Cerebellar cortex (tissue), 1 donor: ENCODE results near the gene ELF5.

ENCODE experiments used
- DNase-seq: peaks from one replicate; pipeline ENCODE4 v3.0.0-alpha.2; 2015; ENCODE audit warnings: low spot score

Gene ELF5

DNA sequence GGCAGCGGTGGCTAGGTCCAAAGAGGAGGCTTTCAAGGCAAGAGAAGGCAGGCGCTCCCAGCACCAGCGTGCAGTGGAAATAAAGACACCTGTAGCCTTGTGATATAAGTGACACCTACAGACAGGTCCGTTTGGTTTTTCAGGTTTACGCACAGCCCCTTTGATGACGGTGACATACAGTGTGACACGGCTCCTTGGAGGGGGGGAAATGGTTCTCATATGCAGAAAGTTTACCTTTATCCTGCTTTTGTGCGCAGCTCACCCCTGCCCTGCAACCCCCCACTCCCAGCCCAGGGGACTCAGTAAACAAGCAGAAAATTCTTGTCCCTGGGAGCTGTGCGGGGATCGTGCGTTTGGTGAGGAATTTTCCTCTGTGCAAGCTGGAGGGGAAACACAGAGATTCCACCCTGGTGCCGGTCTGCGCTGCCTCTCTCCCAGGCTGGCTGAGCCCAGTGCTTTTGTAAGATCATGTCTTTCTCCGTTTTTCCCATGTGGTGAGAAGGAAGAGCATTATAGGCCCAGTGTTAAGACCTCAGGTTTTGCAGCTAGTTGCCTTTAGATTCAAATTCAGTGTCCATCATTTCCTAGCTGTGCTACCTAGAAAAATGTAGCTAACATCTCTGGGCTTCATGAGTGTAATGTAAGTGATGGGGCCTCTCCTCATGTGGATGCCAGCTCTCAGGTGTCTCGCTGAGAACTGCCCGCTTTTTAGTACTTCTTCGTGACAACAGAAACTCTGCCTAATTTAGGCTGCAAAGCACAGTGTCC lies at the start of gene ELF5:
TSS of gene ELF5 (minus strand) at position 113 of the 768 bp plus-strand sequence. CDS start 8,045 bp downstream, outside the sequence.
- no peak for DNase-seq

DNA sequence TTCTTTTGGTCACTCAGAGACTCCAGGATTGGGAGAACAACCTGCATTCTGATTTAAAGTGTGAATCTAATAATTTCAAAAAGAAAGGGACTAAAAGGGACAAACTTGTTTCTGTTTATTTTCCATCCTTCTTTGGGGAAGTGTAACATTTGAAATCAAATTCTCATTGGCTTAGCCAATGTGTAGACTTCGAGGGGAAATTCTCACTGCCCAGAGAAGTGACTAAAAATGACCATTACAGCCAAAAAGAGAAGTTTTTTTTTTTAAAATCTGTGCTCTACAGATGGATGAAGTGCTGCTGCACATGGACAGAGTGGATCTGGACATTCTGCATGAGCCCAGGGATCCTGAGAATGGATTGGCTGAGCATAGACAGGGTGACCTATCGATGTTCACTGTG lies 49.4 kb upstream of the ELF5 start:
- DNase-seq = no peak

DNA sequence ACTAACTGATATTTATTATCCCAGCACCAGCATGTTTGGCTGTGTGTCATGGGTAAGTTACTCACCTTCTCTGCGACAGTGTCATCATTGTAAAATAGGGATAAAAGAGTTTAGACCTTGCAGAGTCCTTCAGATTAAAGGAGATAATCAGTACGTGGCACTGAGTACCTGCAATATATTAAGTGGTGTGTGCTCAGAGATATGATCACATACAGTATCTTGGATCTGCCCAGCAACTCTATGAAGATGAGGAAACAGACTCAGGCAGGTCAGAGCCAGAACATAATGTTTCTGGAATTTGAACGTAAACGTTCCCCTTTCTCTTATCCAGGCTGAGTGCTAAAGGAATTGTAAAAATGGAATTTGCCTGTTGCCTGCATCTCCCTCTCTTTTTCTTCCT lies 46.9 kb upstream of the ELF5 start:
- DNase-seq = no peak

DNA sequence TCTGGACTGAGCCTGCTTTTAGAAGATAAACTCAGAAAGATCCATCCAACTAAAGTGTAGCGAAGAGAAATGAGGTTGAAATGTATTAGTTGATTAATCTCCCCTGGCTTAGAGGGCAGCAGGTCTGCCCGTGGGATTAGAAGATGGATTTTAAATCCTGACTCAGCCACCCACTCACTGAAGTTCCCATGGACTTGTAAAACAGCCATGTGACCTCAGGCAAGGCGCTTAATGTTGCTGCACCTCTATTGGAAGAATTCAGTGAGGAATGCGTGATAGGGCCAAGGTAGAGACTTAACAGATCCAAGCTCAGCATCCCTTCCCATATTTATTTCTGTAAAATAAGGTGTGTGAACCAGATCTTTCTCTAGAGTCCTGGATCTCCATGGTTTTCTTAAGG lies 45.1 kb upstream of the ELF5 start:
- no peak for DNase-seq

DNA sequence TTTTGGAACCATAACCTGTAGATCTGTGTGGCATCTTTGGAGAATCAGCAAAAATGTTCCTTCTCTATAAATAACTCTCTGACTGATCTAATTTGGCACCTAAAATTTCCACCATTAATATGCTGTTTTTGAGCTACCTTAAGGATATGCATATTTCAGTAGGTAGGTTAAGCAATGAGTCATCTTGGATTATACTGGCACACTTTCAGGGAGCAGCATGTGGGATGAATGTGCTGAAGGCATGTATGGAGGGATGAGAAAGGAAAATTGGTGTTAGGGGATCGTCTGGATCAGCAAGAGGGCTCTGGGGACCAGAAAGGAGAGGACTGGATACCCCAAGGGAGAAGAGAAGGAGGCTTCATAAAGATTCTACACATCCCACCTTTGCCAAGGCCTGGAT lies 44.6 kb upstream of the ELF5 start:
- DNase-seq = no peak

DNA sequence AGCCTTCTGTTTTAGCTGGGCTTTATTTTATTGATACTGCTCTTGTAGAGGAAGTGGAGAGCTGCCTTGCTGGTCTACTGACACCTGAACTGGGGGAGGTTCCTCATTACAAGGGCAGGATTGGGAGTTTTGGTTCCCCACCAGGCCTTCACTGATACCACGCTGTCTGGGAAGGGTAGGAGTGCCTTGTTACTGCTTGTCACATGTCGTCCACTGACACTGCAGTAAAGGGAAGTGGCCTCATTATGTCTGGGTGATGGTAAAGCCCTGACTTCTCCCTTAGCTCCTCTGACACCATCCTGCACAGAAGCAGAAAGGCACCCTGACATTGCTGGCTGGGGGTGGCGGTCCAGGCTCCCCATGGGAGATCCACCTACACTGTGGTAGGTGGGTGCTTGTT lies 38.7 kb upstream of the ELF5 start:
- DNase-seq = no peak

DNA sequence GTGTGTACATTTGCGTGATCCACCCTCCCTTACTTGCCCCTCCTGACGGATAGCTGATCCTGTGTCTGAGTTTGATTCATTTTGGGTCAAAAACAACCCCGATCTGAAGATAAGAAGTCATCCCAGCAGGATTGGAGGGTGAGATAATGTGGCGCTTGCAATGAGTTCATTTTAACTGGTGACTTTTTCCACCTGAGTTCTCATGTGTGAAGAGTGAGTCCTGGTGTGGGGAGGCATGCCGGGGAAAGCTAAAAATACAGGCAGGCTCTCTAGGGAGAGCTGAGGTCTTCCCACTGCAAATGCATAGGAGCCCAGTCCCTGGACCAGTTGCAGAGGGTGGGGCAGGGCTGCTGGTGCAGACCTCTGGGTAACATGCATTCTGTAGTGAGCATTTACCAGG lies 35.7 kb upstream of the ELF5 start:
- no peak for DNase-seq

DNA sequence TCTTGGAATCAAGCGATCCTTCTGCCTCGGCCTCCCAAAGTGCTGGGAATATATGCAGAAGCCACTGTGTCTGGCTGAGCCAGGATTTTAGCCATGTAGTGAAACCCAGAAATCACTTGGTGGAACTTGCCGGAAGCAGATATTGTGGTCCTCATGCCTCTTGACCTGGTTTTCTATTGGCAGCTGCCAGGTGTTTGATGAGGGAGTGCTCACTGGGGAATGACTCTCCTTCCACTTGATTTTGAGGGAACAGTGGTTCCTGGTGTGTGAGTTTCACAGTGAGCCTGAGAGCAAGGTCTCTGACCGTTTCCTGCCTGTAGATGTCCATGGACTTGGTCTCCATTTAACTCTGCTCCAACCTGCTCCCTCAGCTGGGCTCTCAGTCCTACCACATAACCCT lies 34.7 kb upstream of the ELF5 start:
- no peak for DNase-seq

DNA sequence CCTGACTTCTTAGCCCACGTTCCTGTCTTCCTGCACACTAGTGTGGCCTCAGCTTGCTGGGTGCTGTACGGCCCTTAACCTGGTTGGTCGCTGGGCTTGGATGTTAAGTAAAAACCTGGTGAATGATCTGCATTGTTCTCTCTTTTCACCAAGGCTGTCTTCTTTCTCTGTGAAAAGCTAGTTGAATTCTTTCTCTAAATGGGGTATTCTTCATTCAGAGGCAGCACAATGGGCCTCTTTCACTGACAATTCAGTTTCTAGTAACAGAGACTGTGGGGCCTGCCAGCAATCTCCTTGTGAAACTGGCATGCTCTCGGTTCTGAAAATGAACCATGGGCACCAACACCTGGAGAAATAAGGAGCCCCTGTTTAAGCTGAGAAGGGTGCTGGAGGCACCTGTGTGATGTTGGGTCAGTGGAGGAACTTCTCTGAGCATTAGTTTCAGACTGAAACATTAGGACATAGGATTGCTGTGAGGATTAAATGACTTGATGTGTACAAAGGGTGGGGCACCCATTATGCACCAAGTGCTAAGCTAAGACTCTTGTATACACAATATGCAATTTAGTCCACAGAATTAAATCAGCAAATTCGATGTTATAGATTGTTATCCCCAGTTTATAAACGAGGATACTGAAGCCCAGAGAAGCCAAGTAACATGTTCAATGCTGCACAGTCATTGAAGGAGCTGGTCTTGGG lies 33.1 kb upstream of the ELF5 start:
- DNase-seq = no peak

DNA sequence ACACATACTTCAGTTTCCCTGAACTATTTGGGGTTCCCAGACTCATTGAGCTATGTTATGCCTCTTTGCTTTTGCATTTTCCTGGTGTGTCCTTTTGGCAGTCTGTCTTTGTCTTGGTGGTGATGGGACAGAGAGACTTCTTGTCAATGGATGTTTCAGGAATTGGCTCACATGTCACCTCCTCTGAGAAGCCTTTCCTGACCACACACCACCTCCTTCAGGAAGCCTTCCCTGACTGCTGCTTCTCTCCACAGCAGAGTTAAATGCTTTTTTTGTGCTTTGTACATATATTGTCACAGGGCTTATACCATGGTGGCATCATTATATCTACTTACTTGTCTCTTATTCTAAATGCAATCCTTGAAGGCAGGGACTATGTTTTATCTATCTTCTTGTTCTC lies 28.5 kb upstream of the ELF5 start:
- no peak for DNase-seq

DNA sequence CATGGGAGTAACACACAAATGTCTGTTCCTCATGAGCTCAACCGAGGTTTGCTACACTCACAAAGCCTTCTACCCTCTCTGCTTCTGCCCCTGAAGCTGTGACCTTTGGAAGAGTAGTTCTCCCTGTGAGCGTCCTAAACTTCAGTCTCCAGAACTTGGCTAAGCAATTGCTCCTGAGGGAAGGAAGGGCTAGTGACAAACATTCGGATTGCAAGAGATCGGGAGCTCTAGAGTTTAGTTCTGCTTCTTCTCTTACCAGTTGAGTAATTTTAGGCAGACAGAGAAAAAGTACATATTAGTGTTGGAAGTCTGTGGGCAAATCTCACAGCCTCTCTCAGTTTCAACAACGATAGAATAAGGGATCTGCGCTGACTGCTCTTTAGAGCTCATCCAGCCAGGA lies 27.3 kb upstream of the ELF5 start:
- no peak for DNase-seq

DNA sequence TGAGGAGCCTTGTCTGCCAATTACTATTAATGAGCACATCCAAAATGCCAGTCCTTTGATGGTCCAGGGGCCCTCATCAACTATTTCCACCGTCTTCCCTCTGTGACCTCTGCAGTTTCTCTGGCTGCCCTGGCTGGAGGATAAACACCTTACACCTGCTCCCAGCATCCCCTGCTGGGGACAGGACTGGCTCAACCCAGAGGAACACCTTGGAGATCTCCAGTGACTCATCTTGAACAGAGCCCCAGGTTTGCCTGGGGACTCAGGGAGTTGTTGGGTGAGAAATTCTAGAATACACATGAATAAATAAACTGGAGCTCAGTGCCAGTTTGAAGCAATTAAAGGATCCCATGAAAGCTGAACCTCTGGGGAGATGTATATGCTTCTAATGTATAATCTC lies 24.0 kb upstream of the ELF5 start:
- no peak for DNase-seq

DNA sequence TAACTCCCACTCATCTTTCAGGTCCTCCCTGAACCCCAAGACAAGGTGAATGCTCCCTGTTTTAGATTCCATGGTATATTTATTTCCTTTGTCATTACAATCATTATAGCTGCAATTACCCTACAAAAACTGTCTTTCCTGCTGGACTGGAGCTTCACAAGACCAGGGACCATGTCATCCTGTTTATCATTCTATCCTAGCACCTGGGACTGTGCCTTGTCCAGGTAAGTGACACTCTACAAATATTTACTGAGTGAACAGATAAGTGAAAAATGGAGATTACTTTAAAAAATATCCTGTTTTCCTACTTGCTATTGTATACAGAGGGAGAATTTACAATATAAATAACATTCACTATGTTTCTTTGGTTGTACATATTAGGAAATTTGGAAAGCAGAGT lies 22.5 kb upstream of the ELF5 start:
- DNase-seq = no peak

DNA sequence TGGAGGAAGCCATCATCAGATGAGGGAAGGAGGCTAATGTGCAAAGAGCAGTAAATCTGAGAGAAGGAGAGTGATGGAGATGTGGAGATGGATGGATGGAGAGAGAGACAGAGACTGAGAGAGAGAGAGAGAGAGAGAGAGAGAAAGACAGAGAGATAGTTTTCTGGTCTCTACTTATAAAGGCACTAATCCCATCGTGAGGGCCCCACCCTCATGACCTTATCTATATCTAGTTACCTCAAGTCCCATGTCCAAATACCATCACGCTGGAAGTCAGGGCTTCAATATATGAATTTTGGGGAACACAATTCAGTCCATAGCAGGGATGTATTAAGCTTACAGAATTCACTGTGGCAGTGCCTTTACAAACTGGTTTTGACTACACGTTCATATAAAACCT lies 21.2 kb upstream of the ELF5 start:
- DNase-seq = no peak

DNA sequence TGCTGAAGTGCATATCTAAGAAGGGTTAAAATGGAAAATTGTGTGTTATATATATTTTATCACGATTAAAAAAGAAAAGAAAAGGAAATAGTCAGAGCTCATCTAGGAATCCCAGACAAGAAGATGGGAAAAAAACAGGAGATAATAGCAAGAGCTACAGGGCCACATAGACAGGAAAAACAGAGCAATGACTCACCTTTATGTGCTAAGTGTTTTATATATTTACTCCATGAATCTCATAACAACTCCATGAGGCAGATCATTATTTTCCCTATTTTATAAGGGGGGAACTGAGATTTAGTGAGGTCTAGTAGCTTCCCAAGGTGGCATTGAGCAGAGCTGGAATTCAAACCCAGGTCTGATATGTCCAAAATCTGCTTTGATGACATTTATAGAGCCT lies 18.1 kb upstream of the ELF5 start:
- DNase-seq = no peak

DNA sequence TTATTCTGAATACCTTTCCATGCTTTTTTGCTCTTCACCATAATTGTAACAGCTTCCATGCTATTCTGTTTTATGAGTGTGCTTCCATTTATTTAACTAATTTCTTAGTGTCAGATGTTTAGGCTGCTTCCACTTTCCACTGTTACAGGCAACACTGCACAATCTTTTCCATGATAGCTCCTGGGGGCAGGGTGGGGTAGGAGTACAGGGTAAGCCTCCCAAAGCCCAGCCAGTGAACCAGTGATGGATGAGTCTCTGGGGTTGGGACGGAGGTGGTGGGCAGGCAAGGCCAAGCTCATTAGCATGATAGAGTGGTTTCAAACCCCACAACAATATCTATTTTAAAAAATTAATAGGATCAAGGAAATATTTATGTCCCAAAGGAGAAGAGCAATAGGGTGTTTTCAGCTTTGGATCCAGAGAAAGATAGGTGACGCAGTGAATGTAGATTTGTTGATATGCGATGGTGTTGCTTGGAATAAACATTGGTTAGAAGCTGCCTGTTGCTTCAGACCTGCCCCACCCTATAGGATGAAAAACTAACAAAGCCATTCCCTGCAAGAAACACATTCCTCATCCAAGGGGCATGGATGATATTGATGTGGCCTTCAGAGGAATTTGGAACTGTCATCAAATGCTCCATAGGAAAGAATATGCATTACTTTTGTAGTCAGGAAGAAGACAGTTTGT lies 17.1 kb upstream of the ELF5 start:
- DNase-seq = no peak

DNA sequence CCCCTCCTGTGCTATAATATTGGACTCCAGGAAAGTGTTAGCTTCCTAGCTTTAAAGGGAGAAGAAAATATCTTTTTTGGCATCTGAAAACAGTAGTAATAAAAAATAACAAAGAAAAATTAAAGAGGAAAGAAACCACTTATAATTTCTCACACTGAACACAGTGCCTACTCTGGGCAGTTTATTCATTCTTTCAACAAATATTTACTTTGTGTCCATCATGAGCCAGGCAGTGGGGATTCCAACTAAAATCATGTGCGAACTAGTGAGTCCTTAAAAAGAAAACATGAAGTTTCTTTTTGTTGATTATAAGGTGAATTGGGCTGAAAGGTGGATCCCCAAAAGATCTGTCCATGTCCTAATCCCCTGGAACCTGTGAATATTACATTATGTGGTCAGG lies 16.0 kb upstream of the ELF5 start:
- no peak for DNase-seq

DNA sequence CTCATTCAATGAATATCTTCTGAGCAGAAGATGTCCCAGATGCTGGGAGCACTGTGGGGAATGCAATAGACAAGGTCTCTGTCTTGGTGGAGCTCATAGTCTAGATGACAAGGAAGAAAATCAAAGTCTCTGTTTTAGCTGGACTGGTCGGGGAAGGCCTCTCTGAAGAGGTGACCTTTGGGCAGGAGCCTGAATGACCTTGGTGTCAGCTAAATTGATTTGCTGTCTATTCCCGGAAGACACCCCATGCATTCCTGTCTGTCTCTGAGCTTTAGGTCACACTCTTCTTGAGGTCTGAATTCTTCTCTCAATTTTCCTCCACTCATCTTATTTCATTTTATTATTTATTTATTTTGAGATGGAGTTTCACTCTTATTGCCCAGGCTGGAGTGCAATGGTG lies 14.5 kb upstream of the ELF5 start:
- no peak for DNase-seq

DNA sequence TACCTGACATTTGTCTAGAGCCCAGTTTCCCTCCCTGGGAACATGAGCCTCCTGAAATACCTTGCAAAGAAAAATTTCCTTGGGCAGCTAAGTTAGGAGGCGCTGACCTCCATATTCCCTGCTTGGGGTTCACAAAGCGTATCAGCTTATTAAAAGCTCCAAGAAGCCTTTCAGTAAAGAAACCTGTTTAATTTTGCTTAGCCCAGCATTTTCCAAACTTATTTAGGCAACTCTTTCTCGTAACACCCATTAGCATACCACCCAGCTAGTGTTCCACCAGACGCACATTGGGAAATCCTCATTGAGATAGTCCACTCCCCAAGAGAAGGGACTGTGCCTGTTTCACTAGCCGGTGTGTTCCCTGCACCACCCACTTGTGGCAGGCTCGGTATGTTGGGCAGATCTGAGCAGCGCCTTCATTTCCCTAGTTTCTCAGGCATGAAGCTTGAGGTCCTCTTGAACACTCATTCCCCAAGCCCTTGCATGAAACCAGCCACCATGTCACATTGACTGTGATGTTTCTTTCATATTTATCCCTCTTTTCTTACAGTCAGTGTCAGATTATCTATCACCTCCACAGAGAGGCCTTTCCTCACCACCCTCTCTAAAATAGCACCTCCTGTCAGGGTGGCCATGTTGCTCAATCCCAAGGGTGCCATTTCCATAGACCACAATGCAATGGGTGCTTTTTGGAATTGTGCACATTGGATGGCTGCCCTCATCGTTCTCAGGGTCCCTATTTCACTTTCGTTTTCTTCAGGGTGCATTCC lies 12.5 kb upstream of the ELF5 start:
- DNase-seq = no peak

DNA sequence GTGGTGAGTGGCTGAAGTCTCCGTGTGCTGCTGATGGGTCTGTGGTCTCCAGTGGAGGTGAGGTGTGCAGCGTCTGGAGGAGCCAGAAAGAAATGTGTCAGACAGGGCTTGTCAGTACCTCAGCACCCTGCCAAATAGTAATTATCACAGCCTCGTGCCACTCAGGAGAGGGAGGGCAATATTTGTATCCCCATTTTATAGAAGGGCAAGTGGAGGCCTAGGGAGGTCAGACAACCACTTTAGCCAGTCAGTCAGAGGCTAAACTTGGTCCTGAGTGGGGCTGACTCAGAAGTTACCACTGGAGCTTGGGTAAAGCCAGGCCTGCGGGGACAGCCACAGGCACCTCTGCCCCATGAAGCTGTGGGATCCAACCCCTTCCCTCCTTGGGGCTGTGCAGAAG lies 11.5 kb upstream of the ELF5 start:
- DNase-seq = no peak

DNA sequence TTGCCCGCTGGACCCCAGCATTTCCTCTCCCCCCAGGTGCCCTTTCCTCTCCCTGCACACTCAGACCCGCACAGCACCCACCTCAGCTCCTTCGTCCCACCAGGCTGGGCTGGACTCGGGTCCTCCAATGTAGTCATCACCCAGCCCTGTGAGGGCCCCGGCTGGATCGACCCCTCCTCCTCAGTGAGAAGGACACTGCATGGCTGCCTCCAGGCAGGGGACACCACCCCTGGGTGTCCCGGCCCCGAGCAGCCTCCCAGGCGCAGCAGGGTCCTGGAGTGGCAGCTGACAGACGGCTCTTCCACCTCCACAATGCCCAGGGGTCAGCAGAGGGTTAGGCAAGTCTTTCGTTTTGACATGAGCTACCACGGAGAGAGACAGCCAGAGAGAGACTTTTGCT lies 11.1 kb upstream of the ELF5 start:
- DNase-seq = no peak

DNA sequence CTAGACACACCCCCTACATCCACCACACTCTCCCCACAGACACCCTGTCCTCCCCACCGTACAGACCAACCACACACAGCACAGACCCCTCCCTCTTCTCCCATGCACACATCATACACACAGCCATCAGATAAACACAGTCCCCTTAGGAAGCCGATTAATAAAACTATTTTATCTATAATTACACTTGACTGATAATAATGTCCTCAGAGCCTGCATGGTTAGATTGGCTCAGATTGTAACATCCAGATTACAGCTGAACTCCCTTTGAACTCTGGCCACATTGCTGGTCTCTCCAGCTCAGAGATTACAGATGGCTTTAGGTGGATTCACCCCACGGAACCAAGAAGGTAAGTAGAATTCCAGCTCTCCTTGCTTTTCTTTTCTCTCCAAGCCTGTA lies 9.5 kb upstream of the ELF5 start:
- DNase-seq = no peak

DNA sequence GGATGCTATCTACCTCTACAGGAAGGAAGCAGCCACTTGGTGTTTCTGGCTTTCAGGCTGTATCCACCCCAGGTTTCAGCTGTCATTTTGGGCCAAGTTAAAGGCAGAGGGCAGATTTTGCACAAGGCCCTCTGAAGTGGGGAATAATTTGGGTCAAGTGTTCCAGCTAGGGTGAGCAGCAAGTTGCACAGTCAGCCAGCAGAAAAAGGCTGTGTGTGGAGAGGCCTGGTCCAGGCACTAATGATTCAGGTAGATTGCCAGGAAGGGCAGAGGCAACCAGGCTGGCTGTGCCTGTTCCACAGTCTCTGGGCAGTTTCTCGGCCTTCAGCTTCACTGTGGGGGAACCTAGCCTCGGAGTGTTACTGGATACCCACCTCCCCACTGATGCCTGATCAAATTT lies 8.6 kb upstream of the ELF5 start:
- DNase-seq = no peak
